HEK293T (cell line): Measurements from ENCODE around the gene KAZALD1.

Experiments used
- CTCF ChIA-PET: fragments of 350-600 bp; formaldehyde crosslinking; extraction: SDS; loops from one replicate; lab custom pipeline; 2021; ENCODE audit warnings: antibody characterized with exemption, inconsistent platforms; lab: Yijun Ruan, JAX
- POLR2A ChIA-PET: fragments of 350-600 bp; formaldehyde crosslinking; extraction: SDS; loops from one replicate; lab custom pipeline; 2020; ENCODE audit warnings: antibody characterized with exemption, inconsistent platforms; lab: Yijun Ruan, JAX
- DNase-seq: peaks from one replicate; pipeline ENCODE4 v3.0.0; 2012; ENCODE audit warnings: mixed read lengths; ENCODE audit errors: extremely low spot score
- ARNT ChIP-seq: fragments of 450-650 bp; IDR thresholded peaks from 2 replicates; pipeline ENCODE4 v1.6.1; 2017; ENCODE audit warnings: mild to moderate bottlenecking
- BHLHE40 ChIP-seq: fragments of 450-650 bp; IDR thresholded peaks from 2 replicates; pipeline ENCODE4 v1.6.1; 2016; ENCODE audit warnings: mild to moderate bottlenecking, moderate library complexity, borderline replicate concordance
- CTBP1 ChIP-seq: fragments of 450-650 bp; IDR thresholded peaks from 2 replicates; pipeline ENCODE4 v1.6.1; 2016; ENCODE audit warnings: borderline replicate concordance
- ELF4 ChIP-seq: fragments of 450-650 bp; IDR thresholded peaks from 2 replicates; pipeline ENCODE4 v1.6.1; 2017; ENCODE audit warnings: antibody characterized with exemption
- FOXA1 ChIP-seq: fragments of 450-650 bp; IDR thresholded peaks from 2 replicates; pipeline ENCODE4 v1.6.1; 2016; ENCODE audit warnings: mild to moderate bottlenecking
- FOXK2 ChIP-seq: fragments of 450-650 bp; IDR thresholded peaks from 2 replicates; pipeline ENCODE4 v1.6.1; 2016; ENCODE audit warnings: mild to moderate bottlenecking
- FOXM1 ChIP-seq: fragments of 450-650 bp; IDR thresholded peaks from 2 replicates; pipeline ENCODE4 v1.6.1; 2017; ENCODE audit warnings: mild to moderate bottlenecking, borderline replicate concordance
- HDGF ChIP-seq: fragments of 450-650 bp; IDR thresholded peaks from 2 replicates; pipeline ENCODE4 v1.6.1; 2017; ENCODE audit warnings: antibody characterized with exemption, borderline replicate concordance
- L3MBTL2 ChIP-seq: fragments of 450-650 bp; conservative IDR thresholded peaks from 2 replicates; pipeline ENCODE4 v1.6.1; 2016; ENCODE audit warnings: mild to moderate bottlenecking
- LEF1 ChIP-seq: fragments of 450-650 bp; IDR thresholded peaks from 2 replicates; pipeline ENCODE4 v1.6.1; 2017; ENCODE audit warnings: mild to moderate bottlenecking, borderline replicate concordance
- NFRKB ChIP-seq: fragments of 450-650 bp; IDR thresholded peaks from 2 replicates; pipeline ENCODE4 v1.6.1; 2016; ENCODE audit warnings: mild to moderate bottlenecking, moderate library complexity
- PKNOX1 ChIP-seq: fragments of 450-650 bp; IDR thresholded peaks from 2 replicates; pipeline ENCODE4 v1.6.1; 2016
- SP1 ChIP-seq: fragments of 450-650 bp; IDR thresholded peaks from 2 replicates; pipeline ENCODE4 v1.6.1; 2017
- SUZ12 ChIP-seq: fragments of 450-650 bp; IDR thresholded peaks from 2 replicates; pipeline ENCODE4 v1.6.1; 2016; ENCODE audit warnings: mild to moderate bottlenecking
- TARDBP ChIP-seq: fragments of 450-650 bp; IDR thresholded peaks from 2 replicates; pipeline ENCODE4 v1.6.1; 2016
- ZNF384 ChIP-seq: fragments of 450-650 bp; IDR thresholded peaks from 2 replicates; pipeline ENCODE4 v1.6.1; 2016

The KAZALD1 gene

GRCh38 chr10:101066146-101066895, 4.5 kb downstream of the KAZALD1 start:
- ChIA-PET CTCF (interaction anchor here (0.6 to 2.8 kb wide), 10 partner anchors 9 to 69 kb away, joined by 3 to 28 read pairs (median 6); no protein-coding TSS in a partner anchor), POLR2A (interaction anchor here (0.6 to 9.2 kb wide), 13 partner anchors 9 to 1126 kb away, joined by 3 to 81 read pairs (median 4); partner anchors contain the start of gene PDZD7)
- peak; percentile 70 for DNase-seq
- TF ChIP-seq L3MBTL2 (peak; percentile 55), PKNOX1 (no peak)

GRCh38 chr10:101066896-101067355, 5.1 kb downstream of the KAZALD1 start:
- TF ChIP-seq CTBP1 (no peak), FOXK2 (no peak), BHLHE40 (no peak), SP1 (no peak), ZNF384 (no peak), ARNT (no peak), L3MBTL2 (no peak)
- CTCF ChIA-PET: interaction anchor here (0.7 to 2.8 kb wide), 13 partner anchors 9 to 75 kb away, joined by 3 to 28 read pairs (median 4); partner anchors contain the start of genes PDZD7 and SFXN3
- peak; percentile 40 for DNase-seq
- POLR2A ChIA-PET: interaction anchor here (0.6 to 9.2 kb wide), 11 partner anchors 8 to 1126 kb away, joined by 3 to 81 read pairs (median 4); partner anchors contain the start of gene PDZD7

- TF ChIP-seq LEF1 (no peak), SUZ12 (no peak), PKNOX1 (no peak), SP1 (no peak), FOXA1 (no peak), ZNF384 (no peak), L3MBTL2 (peak; percentile 70), NFRKB (no peak), ARNT (no peak), FOXM1 (no peak), TARDBP (no peak), BHLHE40 (no peak), ELF4 (no peak; the same call in 1 of the 2 replicates), HDGF (no peak), FOXK2 (no peak), CTBP1 (peak; percentile 46)
- ChIA-PET POLR2A (interaction anchor here (0.9 to 9.2 kb wide), 8 partner anchors 8 to 88 kb away, joined by 3 to 81 read pairs (median 4); partner anchors contain the start of gene PDZD7), CTCF (interaction anchor here (0.7 to 2.8 kb wide), 12 partner anchors 8 to 74 kb away, joined by 3 to 28 read pairs (median 4); partner anchors contain the start of genes PDZD7 and SFXN3)
- peak; percentile 88 for DNase-seq
Measured at GRCh38 chr10:101067356-101068083, 5.7 kb downstream of the KAZALD1 start.

- ChIA-PET POLR2A (interaction anchor here (1.2 kb wide), 1 partner anchor 27 kb away, joined by 3 read pairs; no protein-coding TSS in a partner anchor), CTCF (interaction anchor here (1.0 to 2.5 kb wide), 2 partner anchors 18 to 19 kb away, joined by 3 to 9 read pairs; no protein-coding TSS in a partner anchor)
- TF ChIP-seq ELF4 (no peak), ZNF384 (no peak), CTBP1 (no peak), FOXA1 (no peak), PKNOX1 (no peak), FOXK2 (no peak), L3MBTL2 (no peak), BHLHE40 (no peak), NFRKB (no peak), HDGF (no peak), SUZ12 (no peak), LEF1 (no peak), ARNT (no peak), TARDBP (no peak)
- DNase-seq: no peak
Measured at GRCh38 chr10:101069441-101069840, 7.7 kb downstream of the KAZALD1 start.

- TF ChIP-seq LEF1: no peak
- no peak for TF ChIP-seq TARDBP
- TF ChIP-seq HDGF: no peak
- TF ChIP-seq NFRKB: no peak
- no peak for TF ChIP-seq SP1
- no peak for TF ChIP-seq ZNF384
- TF ChIP-seq PKNOX1: no peak
- no peak for TF ChIP-seq SUZ12
- TF ChIP-seq L3MBTL2: no peak
- TF ChIP-seq FOXK2: no peak
- TF ChIP-seq ARNT: no peak
- TF ChIP-seq BHLHE40: no peak
- no peak for TF ChIP-seq CTBP1
- no peak for TF ChIP-seq FOXM1
- no peak for TF ChIP-seq FOXA1
- CTCF ChIA-PET: interaction anchor here (1.0 to 2.5 kb wide), 2 partner anchors 19 to 20 kb away, joined by 3 to 9 read pairs; no protein-coding TSS in a partner anchor
- DNase-seq: no peak
- POLR2A ChIA-PET: interaction anchor here (0.5 to 1.2 kb wide), 3 partner anchors 10 to 44 kb away, joined by 3 to 4 read pairs (median 3); no protein-coding TSS in a partner anchor
Measured at GRCh38 chr10:101070098-101070497, 8.3 kb downstream of the KAZALD1 start.
